B cell (primary cell): ENCODE results near the gene ZMAT3.

Experiments used
- EZH2 ChIP-seq: IDR thresholded peaks from 2 replicates; pipeline ENCODE4 v1.6.1; 2012; ENCODE audit warnings: borderline replicate concordance, low read depth, mild to moderate bottlenecking, moderate library complexity, low read length; ENCODE audit not compliant: insufficient read depth, poor library complexity, severe bottlenecking
- TF ChIP-seq, protein P1 (sequence below): fragments of 200-600 bp; IDR thresholded peaks from one replicate; pipeline ENCODE4 v1.8.0; 2022; ENCODE audit warnings: antibody characterized with exemption, mild to moderate bottlenecking

DNA sequence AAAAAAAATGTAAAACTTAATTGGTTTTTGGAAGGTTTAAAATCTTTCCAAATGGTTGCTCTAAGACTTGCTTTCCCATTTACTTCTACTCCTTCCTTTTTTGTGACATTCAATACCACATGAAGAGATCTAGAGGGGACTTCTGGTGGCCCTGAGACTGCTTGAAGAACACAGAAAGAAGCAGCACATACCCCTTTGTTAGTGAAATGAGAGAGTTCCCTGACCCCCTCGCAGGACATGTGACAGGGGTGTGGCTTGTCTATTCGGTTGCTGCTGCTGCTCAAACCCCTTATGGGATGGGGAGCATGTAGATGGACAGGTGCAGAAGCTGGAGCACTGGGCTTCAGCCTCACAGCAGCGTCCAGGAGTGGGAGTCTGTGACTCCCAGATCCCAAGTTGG, 71.0 kb downstream of the ZMAT3 start:
- no peak for TF ChIP-seq EZH2
- TF ChIP-seq, protein P1, sequence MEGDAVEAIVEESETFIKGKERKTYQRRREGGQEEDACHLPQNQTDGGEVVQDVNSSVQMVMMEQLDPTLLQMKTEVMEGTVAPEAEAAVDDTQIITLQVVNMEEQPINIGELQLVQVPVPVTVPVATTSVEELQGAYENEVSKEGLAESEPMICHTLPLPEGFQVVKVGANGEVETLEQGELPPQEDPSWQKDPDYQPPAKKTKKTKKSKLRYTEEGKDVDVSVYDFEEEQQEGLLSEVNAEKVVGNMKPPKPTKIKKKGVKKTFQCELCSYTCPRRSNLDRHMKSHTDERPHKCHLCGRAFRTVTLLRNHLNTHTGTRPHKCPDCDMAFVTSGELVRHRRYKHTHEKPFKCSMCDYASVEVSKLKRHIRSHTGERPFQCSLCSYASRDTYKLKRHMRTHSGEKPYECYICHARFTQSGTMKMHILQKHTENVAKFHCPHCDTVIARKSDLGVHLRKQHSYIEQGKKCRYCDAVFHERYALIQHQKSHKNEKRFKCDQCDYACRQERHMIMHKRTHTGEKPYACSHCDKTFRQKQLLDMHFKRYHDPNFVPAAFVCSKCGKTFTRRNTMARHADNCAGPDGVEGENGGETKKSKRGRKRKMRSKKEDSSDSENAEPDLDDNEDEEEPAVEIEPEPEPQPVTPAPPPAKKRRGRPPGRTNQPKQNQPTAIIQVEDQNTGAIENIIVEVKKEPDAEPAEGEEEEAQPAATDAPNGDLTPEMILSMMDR: no peak
